Measurements from ENCODE around the gene UPF1.

The UPF1 gene

DNA sequence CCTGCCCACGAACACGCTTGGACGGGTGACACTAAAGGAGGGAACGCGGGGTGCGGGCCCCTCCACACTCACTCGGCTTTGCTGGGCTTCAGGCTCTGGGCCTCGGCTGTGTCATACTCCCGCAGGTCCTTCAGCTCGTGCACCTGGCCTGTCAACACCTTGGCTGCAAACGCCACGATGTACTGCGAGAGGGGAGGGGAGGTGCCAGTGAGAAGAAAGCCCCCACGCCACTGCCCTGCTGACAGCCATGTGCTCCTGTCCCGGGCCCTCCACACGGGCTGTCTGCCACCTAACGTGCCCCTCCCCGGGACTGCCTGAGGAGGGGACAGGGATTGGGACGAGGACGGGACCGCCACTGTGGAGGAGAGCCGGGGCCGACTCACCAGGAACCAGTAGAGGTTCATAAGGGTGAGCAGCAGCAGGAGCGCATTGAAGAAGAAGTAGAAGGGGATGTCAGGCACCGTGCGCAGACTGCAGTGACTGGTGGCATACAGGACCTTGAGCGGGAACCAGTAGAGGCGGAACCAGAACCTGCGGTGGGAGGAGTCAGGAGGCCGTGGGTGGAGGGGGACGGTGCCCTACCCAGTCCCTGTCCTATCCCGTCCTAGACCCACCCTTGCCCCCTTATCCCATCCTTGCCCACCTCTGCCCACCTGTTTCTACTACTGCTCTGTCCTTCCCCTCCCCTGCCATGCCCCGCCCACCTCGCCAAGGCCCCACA lies 47.3 kb downstream of the UPF1 start:
- DNase-seq, result no peak

DNA sequence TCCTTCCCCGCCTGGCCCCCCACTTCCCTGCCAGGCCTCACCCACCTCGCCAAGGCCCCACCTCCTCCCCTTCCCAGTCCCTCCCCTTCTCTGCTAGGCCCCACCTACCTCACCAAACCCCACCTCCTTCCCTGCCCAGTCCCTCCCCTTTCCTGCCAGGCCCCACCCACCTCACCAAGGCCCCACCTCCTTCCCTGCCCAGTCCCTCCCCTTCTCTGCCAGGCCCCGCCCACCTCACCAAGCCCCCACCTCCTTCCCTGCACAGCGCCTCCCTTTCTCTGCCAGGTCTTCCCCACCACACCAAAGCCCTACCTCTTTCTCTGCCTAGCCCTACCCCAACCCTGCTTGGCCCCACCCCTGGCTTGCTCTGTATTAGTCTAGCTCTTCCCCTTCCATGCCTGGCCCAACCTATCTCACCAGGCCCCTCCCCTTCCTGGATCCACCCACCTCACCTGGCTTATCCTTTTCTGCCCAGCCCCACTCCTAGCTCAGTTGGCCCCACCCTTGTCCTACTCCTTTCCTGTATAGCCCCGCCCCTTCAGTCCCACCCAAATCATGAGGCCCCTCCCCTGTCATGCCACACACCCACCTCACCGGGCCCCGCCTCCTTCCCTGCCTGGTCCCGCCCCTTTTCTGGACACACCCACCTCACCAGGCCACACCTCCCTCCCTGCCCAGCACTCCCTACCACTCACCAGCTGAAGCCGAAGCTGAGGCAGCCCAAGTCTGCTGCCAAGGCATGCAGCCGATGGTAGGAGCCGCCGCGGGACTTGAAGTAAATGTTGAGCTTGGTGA lies 48.0 kb downstream of the UPF1 start:
- DNase-seq, result no peak

DNA sequence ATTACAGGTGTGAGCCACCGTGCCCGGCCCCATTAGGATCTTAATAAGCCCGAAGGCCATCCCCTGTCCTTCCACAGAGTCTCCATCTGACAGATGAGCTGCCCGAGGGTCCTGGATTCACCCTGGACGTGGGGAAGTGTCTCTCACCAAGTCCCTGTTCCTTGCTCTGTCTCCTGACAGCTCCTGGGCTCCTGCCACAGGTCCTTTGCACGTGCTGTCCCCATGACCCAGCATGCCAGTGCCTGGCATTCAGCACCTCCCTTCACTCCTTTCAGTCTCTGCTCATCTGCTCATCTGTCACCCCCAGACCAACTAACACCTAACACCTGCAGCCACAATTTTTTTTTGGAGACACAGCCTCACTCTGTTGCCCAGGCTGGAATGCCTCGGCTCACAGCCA lies 49.7 kb downstream of the UPF1 start:
- no peak for DNase-seq

DNA sequence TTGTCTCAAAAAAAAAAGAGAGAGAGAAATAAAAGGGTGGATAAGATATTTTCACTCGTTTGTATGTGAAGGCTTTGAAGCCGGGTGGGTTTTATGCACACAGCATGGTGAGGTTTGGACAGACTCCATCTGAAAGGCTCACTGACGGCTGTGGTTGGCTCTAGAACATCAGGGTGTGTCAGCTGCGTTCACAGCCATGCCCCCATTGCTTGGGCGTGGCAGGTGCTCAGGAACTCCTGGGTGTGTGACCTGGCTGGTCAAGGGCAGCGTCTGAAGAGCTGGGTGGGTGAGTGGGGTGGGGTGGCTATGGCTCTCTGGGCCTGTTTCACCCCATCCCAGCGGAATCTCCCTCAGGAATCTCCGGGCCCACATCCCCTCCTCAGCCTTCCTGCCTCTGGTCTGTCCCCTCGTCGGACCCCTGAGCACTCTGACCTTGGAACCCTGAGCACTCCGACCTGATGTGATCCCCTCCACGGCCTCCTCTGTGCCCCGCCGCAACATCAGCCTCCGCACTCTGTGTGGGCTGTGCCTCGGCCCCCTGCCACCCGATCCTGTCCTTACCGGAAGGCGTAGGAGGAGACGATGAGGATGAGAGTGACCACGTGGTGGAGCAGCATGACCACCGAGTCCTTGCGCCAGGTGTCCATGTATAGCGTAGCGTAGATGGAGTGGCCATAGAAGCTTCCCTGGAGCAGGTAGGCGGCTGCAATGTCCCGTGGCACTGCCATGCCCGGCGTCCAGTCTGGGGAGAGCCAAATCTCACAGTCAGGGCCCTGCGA lies 52.0 kb downstream of the UPF1 start:
- no peak for DNase-seq

DNA sequence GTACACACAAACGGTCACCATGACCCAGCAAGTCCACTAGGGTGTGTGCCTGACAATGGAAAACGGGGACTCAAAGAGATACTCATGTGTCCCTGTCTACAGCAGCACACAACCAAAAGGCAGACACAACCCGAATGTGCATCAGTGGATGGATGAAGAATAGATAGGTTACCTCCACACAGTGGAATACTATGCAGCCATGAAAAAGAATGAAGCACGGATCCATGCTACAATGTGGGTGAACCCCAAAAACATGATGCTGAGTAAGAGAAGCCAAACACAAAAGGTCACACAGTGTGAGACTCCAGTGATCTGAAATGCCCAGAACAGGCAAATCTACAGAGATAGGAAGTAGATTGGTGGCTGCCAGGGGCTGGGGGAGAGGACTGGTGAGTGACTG lies 55.2 kb downstream of the UPF1 start:
- DNase-seq, result no peak

DNA sequence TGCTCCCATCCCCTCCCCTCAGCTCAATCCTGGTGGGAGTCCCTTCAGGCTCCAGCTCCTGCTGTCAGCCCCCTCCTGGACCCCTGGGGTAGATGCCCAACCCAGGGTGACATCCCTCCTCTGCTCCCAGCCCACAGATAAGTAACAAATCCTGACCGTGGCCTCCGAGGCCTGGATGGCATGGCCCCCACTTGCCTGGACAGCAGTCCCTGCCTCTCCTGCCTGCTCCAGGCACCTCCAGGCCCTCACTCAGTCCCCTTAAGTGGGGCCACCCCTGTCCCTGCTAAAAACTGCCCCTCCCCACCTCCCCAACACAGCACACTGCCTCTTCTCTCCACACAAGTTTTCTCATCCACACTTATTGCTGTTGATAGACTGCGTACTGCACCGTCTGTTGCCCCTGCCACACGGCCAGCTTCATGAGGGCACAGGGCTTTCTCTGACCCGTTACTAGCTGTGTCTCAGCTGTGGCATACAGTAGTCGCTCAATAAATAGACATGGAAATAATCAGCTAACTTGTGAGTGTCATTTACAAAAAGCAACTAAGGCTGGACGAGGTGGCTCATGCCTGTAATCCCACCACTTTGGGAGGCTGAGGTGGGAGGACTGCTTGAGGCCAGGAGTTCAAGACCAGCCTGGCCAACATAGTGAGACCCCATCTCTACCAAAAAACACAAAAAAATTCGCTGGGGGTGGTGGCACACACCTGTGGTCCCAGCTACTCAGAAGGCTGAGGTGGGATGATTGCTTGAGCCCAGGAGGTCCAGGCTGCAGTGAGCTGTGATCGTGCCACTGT lies 58.4 kb downstream of the UPF1 start:
- no peak for DNase-seq

DNA sequence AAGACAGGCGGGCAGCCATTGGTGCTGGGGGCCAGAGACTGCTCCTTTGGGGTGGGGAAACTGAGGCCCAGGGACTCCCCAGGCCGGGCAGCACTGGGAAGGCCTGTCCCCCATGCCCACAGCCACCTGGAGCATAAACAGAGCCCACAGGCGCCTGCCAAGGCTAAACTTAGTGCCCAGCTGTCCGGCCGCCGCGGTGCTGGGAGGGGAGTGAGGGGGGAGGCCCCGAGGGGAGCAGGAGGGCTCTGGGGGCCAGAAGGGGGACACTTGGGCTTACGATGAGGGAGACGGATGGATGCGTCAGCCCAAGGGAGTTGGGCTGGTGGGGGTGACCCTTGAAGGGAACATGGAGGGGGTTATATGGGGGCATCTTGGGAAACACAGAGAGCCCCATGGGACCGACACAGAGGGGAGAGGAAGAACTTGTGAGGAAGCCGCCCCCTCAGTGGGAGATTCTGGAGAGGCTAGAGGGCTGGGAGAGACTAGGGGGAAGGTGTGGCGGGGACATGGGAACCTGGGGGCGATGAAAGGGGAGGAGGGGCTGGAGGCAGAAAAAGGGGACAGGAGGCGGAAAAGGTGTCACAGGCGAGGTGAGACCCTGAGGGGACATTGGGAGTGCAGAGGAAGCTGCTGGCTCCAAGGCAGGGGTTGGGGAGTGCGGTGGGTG lies 62.0 kb downstream of the UPF1 start:
- DNase-seq, result no peak

DNA sequence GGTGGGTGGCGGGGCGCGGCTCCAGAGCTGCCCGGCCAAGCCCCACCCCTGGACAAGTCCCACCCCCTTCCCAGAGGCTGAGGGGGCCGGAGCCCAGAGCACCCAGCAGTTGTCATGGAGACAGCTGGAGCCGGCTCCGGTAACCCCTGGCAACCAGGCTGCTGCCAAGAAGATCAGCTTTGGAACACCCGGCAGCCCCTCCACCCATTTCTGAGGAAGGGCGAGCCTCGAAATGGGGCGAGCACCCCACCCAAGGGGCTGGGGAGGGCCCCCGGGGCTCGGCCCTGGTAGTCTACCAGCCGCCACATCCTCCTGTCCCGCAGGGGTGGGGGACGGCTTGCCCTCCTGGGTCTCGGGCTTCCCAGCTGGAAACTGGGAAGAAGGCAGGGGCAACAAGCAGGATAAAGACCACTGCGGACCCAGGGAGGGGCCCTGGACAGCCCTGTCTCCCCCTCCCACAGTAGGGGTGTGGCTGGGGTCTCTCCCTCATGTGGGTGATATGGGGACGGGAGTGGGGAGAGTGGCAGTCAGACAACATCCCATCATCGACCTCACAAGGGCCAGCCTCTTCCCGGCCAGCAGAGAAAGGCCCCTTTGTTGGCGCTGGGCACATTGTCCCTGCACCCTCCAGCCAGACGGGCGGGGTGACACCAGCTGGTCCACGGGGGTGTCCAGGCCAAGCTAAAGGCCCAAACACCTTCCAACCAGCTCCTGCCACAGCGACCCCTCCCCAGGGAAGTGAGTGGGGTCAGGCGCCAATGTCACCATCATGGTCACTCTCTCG lies 62.7 kb downstream of the UPF1 start:
- peak; percentile 71 for DNase-seq

DNA sequence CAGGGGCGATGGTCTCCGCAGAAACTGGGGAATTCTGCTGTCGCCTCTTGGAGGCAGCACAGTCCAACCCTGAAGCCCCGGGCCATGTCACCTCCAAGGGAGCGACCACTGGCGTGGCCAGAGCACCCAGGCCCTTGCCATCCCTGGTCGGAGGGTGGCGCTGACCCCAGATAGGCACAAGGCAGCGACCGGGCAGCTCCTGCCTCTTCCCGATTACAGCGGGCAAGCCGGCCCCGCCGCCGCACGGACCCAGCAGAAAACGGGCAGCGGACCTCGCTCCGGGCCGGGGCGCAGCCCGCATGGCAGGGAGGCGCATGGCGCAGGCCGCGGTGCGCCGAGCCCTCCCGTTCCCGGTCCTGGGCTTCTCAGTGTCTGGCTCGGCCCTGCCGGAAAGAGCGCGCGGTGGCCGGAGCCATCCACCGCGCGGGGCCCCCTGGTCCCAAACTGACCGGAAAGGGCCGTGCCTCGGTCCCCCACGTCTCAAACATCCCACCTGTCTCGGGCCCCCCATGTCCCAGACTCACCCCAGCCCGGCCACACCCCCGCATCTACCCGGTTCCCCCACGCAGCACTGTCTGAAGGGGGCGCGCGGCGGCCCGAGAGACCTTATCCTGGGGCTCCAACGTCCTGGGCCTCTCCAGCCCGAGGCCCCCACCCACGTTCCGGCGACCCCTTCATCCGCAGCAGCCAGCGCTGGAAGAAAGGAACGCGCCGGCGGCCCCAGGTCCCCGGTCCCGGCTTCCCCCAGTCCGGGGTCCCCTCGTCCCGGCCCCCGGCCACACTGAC lies 63.5 kb downstream of the UPF1 start:
- DNase-seq, result no peak

DNA sequence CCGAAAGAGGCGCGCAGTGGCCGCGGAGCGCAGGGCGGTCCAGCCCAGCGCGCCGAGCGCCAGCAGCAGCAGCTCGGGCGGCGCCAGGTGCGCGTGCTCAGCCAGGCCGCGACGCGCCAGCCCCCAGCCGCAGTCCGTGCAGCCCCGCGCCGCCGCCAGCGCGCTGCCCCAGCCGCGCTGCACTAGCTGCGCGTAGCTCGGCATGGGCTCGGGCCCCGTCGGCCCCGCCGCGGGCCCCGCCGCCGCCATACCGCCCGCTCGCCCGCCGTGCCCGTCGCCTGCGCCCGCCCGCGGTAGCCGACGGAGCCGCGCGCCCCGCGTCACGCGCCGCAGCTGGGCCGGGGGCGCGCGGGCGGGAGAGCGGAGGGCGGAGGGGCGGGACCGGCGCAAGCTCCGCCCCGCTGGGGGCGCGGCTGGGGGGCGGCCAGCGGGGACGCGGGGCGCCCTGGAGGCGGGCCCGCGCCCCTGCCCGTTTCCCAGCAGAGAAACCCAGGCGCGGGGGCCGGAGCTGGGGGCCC lies 64.1 kb downstream of the UPF1 start, which contains the start of gene CERS1:
TSS of gene CERS1 (minus strand) at position 335 of the 518 bp plus-strand sequence. CDS start at position 249, 86 bp downstream.
- DNase-seq, result no peak

DNA sequence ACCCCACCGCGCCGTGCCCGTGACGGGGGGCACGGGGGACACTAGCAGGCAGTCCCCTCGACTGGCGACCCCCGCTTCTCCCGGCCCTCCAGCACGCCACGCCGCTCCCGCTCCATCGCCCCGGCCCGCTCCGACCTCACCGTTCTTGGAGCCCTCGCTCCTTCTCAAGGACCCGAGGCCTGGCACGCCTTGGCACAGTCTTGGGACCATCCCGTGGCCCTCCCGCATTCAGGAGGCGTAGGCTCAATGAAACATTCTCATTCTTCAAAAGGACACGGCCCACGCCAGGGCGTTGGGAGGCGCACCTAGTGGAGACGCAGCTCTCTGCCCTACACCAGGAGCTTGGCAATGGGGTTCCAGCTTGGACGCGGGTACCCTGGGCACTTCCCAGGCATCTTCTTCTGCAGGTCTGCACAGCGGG lies 64.7 kb downstream of the UPF1 start:
- DNase-seq, result no peak

DNA sequence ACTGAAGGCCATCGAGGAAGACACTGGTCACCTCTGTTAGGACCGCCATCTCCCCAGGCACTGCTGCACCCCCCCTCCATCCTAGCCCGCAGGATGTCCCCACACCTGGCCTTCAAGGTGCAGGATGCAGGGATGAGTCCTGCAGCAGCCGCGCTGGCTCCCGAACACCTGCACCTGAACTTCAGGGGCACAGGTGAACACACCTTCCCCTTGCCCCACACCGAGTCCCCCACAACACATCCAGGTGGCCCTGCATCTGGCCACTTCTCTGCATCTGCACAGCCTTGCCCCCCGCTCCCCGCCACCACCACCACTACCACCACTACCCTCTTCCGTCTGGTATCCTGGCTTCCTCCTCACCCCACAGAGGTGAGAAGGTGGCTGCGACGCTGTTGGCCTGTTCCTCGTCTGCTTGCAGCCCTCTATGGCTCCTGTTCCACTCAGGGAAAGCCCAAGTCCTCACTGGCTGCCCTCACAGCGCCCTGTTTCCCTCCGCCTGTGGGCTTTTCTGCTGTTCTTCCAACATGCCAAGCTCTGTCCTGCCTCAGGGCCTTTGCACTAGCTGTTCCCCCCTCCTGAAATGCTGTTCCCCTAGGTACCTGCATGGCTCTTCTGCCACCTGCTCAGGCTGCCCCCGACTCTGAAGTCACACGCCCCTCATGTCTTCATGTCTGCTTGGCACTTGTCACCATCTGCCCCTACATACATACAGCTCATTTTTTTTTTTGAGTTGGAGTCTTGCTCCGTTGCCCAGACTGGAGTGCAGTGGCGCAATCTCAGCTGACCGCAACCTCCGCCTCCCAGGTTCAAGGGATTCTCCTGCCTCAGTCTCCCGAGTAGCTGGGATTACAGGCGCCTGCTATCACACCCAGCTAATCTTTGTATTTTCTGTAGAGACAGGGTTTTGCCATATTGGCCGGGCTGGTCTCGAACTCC lies 65.6 kb downstream of the UPF1 start:
- no peak for DNase-seq

DNA sequence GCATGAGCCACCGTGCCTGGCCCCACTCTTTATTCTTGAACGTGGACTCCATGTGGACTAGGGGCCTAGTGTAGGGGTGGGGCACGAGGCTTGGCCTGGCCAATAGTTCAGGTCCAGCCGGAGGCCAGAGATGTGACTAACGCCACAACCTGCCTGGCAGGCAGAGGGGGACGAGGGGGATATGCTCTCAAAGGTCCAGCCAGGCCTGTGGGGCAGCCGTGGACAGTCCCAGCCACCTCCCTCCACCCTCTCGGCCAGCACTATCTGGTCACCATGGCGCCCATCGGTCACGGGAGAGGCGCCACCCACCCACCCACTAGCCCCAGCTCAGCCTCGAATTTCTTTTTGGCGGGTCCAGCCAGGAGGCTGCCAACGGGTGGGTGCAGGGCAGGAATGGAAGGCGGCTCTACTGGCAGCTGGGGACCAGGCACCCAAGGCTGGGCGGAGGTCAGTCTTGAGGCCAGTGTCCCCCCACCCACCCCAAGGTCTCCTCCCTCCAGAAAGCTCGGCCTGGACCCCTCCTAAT lies 66.4 kb downstream of the UPF1 start:
- no peak for DNase-seq

DNA sequence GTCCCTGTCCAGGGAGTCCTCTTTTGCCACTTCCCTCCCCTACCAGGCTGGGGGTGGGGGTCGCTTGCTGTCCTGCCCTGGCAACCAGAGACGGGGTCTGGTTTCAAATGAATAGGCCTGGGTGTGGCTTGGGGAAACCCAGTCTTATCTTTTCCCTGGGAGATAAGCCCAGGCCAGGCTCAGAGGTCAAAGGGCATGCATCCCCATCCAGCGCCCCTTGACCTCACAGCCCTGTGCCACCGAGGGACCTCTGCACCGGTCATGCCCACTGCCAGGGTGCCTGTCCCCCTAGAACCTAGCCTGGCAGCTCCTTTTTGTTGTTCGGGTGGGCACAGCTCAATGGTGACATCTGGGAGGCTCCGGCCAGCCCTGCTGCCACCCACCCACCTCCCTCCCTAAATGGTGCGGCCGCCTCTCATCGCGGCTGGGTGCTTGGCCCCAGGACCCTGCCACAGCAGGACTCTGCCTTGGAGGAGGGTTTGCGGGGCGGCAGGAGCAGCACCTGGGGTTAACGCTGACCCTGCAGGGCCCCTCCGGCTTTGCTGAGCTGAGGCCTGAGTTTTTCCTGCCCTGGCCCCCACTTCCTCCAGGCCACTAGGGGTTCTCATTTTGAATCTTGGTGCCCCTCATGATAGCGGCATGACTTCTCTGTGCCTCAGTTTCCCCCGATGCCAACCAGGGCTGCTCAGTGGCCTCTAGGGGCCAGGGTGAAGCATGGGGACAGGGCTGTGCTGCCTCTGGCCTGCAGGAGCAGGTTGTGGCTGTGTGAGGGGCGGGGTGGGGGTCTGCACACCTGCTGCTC lies 67.0 kb downstream of the UPF1 start:
- no peak for DNase-seq

DNA sequence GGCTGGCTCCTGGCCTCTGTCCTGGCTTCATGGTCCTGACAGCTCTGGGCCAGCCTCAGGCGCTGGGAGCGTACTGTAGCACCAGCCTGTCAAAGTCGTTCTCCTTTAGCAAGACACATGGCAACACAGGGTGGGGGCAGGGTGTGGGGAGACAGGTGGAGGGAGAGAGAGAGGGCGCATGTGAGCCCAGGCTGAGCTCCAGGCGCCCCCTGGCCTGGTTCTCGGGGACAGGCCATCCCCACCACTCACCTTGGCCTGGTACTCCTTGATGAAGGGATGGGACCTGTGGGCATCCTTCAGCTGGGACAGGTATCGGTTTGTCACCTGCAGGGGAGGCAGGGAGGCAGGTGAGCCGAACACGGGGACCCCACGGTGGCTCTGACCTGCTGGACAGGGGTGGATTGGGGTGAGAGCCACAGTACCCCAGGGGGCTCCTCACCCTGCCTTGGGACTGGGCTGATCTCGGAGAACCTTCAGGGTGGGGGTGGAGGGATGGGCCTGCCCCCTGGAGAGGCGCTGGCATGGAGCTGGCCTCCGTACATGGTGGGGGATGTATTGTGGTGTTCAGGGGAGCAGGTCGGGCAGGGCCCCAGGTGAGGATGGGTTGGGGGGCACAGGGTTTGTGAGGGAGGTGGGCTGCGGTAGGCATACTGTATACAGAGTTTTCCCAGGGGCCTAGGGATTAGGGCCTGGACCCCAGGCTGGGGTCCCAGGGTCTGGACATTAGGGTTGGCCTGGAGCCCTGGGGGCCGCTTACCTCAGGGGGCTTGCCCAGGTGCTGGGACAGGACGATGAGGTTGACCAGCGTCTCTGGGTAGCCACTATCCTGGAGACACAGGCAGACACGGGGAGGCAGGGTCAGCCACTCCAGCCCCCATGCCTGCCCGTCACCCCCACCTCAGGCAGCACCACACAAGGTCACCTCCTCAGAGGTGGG lies 68.1 kb downstream of the UPF1 start:
- DNase-seq, result no peak

DNA sequence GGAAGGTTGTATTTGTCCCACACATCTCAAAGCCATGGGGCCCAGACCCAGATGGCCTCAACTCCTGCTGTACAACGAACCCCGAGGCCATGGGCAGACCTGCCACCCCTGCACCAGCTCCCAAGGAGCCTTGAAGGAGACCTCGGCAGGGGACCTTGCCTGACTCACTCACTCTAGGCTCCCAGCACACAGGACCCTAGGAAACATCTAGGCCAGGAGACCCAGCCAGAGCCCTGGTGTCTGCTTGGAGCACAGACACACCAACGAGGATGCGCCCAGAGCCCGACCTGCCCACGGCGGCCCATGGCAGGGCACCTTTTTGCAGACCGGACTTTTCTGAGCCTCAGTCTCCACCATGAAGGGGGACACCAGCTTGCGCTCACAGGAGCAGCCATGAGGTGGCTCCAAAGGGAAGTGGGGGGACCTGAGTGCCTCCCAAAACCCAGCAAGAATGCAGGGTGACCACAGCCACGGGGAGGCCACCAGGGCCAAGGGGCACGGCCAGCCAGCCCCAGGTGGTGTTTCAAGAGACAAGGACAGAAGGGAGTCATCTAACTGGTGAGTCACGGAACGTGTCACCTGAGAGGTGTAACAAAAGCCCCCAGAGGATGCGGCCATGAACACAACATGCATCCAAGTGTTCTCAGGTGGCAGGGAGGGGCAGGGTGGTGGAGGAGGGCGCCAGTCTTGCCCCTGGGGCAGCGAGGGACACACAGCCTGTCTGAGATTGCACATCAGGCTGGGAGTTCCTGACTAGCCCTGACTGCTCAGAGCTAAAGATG lies 69.1 kb downstream of the UPF1 start:
- no peak for DNase-seq
